HG02885 (cell line): Measurements from ENCODE around the gene NMNAT2.
"Not testable (repeated sequence)": the region's sequence is repeated elsewhere in the genome, so short reads cannot be mapped to it uniquely, and the experiment has no call there.

Source experiments
- ATAC-seq: cut with Tn5 transposase; IDR thresholded peaks from one replicate; pipeline ENCODE4 v1.9.1; 2021; ENCODE audit warnings: mild to moderate bottlenecking; ENCODE audit not compliant: unreplicated experiment, poor library complexity

NMNAT2 gene

GRCh38 chr1:183243161-183244050 lies 174.8 kb downstream of the NMNAT2 start:
- ATAC-seq: no peak

- ATAC-seq: no peak
Observed at GRCh38 chr1:183242556-183242955, 175.6 kb downstream of the NMNAT2 start.

- ATAC-seq: no peak
Observed at GRCh38 chr1:183241471-183241870, 176.7 kb downstream of the NMNAT2 start.

GRCh38 chr1:183240853-183241252 lies 177.3 kb downstream of the NMNAT2 start:
- ATAC-seq: not testable (repeated sequence)

GRCh38 chr1:183240526-183240825 lies 177.7 kb downstream of the NMNAT2 start:
- no peak for ATAC-seq

GRCh38 chr1:183239793-183240525 lies 178.2 kb downstream of the NMNAT2 start:
- ATAC-seq: no peak

GRCh38 chr1:183239220-183239742 lies 178.9 kb downstream of the NMNAT2 start:
- ATAC-seq: no peak

- no peak for ATAC-seq
Observed at GRCh38 chr1:183238071-183238470, 180.1 kb downstream of the NMNAT2 start.

GRCh38 chr1:183237046-183237445 lies 181.1 kb downstream of the NMNAT2 start:
- no peak for ATAC-seq

- no peak for ATAC-seq
Observed at GRCh38 chr1:183236158-183236725, 181.9 kb downstream of the NMNAT2 start.

- no peak for ATAC-seq
Observed at GRCh38 chr1:183235503-183235902, 182.7 kb downstream of the NMNAT2 start.

GRCh38 chr1:183234660-183235476 lies 183.3 kb downstream of the NMNAT2 start:
- no peak for ATAC-seq

- ATAC-seq: no peak
Observed at GRCh38 chr1:183233113-183233512, 185.1 kb downstream of the NMNAT2 start.

GRCh38 chr1:183231545-183231944 lies 186.6 kb downstream of the NMNAT2 start:
- no peak for ATAC-seq

GRCh38 chr1:183230413-183230812 lies 187.8 kb downstream of the NMNAT2 start:
- ATAC-seq: no peak

- no peak for ATAC-seq
Observed at GRCh38 chr1:183228347-183229220, 189.6 kb downstream of the NMNAT2 start.

- ATAC-seq: no peak
Observed at GRCh38 chr1:183227422-183228346, 190.5 kb downstream of the NMNAT2 start.

- ATAC-seq: no peak
Observed at GRCh38 chr1:183226963-183227362, 191.2 kb downstream of the NMNAT2 start.
